Peyer's patch (tissue), 4 donors: ENCODE data around the gene ASPDH. TPM values are rescaled to one million over a fixed set of nuclear protein-coding genes. Genes with fewer than 3 reads are reported as not detected.

Source experiments
- DNase-seq, 3 donors: peaks; one replicate each; pipeline ENCODE4 v3.0.0-alpha.2; 2017 to 2019
- H3K27ac ChIP-seq, 4 donors: fragments of 200-600 bp; sonication (generic); one replicate each; pipeline ENCODE4 v1.5.1; 2016 to 2019
- H3K27me3 ChIP-seq, 2 donors: fragments of 200-600 bp; sonication (generic); one replicate each; pipeline ENCODE4 v1.5.1; 2019
- H3K36me3 ChIP-seq, 3 donors: fragments of 200-600 bp; sonication (generic); one replicate each; pipeline ENCODE4 v1.5.1; 2016 to 2019
- H3K4me1 ChIP-seq, 4 donors: fragments of 200-600 bp; sonication (generic); one replicate each; pipeline ENCODE4 v1.5.1; 2016 to 2019
- H3K4me3 ChIP-seq, 4 donors: fragments of 200-600 bp; sonication (generic); 1 replicate in 3 of 4; 2 replicates in 1 of 4; pipeline ENCODE4 v1.5.1; 2016 to 2019; ENCODE audit warnings: mild to moderate bottlenecking in 1 of 4
- H3K9me3 ChIP-seq, 4 donors: fragments of 200-600 bp; sonication (generic); one replicate each; pipeline ENCODE4 v1.5.1; 2016 to 2019; ENCODE audit warnings: mild to moderate bottlenecking in 1 of 4
- CTCF ChIP-seq, 6 experiments: fragments of 450-650 bp in 4 of 6; fragments of 200-600 bp in 2 of 6; sonication (generic) in 1 of 6; IDR thresholded peaks; one replicate each; pipeline ENCODE4 v1.5.1; 2017 to 2019; ENCODE audit warnings: antibody characterized with exemption in 6 of 6, mild to moderate bottlenecking in 3 of 6, moderate library complexity in 1 of 6
- POLR2A ChIP-seq, 2 donors: fragments of 450-650 bp; IDR thresholded peaks; one replicate each; pipeline ENCODE4 v1.5.1; 2017; ENCODE audit warnings: antibody characterized with exemption in 2 of 2, mild to moderate bottlenecking in 2 of 2, moderate library complexity in 2 of 2
- total RNA-seq, 4 donors: library from RNA; depleted of rRNA; stranded (reverse); fragments of >200 nt; gene quantifications; one replicate each; pipeline ENCODE4 v1.1.0, GENCODE V29; 2016

The ASPDH gene
- total RNA-seq, 4 donors from 2014 or later = 1.6 to 31.9 (median 4.5) TPM; not detected in 1

- no peak for DNase-seq
- H3K36me3 ChIP-seq = no peaks in the 10 kb centered on the region
- no peaks in the 10 kb centered on the region for H3K4me1 ChIP-seq
- no peak for TF ChIP-seq POLR2A (IDR thresholded peaks at IDR 0.05)
- TF ChIP-seq CTCF (IDR thresholded peaks at IDR 0.05) = no peak
- H3K27ac ChIP-seq = no peak overlapping the region
- no peak overlapping the region for H3K4me3 ChIP-seq
- no peaks in the 10 kb centered on the region for H3K9me3 ChIP-seq
- no peaks in the 10 kb centered on the region for H3K27me3 ChIP-seq
Measured at GRCh38 chr19:50494186-50495019, 19.3 kb downstream of the ASPDH start.

GRCh38 chr19:50493171-50493570 lies 20.5 kb downstream of the ASPDH start:
- TF ChIP-seq POLR2A (IDR thresholded peaks at IDR 0.05) (no peak), CTCF (IDR thresholded peaks at IDR 0.05) (no peak)
- Histone ChIP-seq H3K4me3 (no peak overlapping the region), H3K4me1 (no peaks in the 10 kb centered on the region), H3K27ac (no peak overlapping the region), H3K36me3 (no peaks in the 10 kb centered on the region), H3K27me3 (no peaks in the 10 kb centered on the region), H3K9me3 (no peaks in the 10 kb centered on the region)
- DNase-seq = peak in 1 of 3 donors; percentile 22

GRCh38 chr19:50492303-50493052 lies 21.2 kb downstream of the ASPDH start:
- no peaks in the 10 kb centered on the region for H3K9me3 ChIP-seq
- peak in 1 of 3 donors; percentile 46 for DNase-seq
- H3K36me3 ChIP-seq = no peaks in the 10 kb centered on the region
- H3K4me3 ChIP-seq = no peak overlapping the region
- no peak overlapping the region for H3K27ac ChIP-seq
- no peaks in the 10 kb centered on the region for H3K4me1 ChIP-seq
- TF ChIP-seq CTCF (IDR thresholded peaks at IDR 0.05) (no peak), POLR2A (IDR thresholded peaks at IDR 0.05) (no peak)
- H3K27me3 ChIP-seq = no peaks in the 10 kb centered on the region

- Histone ChIP-seq H3K36me3 (no peaks in the 10 kb centered on the region), H3K4me3 (no peak overlapping the region), H3K4me1 (no peaks in the 10 kb centered on the region), H3K9me3 (no peaks in the 10 kb centered on the region), H3K27me3 (no peaks in the 10 kb centered on the region), H3K27ac (no peak overlapping the region)
- DNase-seq = peak in 1 of 3 donors; percentile 32
- TF ChIP-seq POLR2A (IDR thresholded peaks at IDR 0.05) = no peak
- no peak for TF ChIP-seq CTCF (IDR thresholded peaks at IDR 0.05)
Measured at GRCh38 chr19:50490991-50491472, 22.7 kb downstream of the ASPDH start.

- DNase-seq = peak in 1 of 3 donors; percentile 37
Measured at GRCh38 chr19:50490411-50490811, 23.3 kb downstream of the ASPDH start.

More at GRCh38 chr19:50490411-50490811, 23.3 kb downstream of the ASPDH start:
- no peaks in the 10 kb centered on the region for H3K9me3 ChIP-seq
- no peak overlapping the region for H3K4me3 ChIP-seq
- no peaks in the 10 kb centered on the region for H3K4me1 ChIP-seq
- TF ChIP-seq CTCF (IDR thresholded peaks at IDR 0.05) (no peak), POLR2A (IDR thresholded peaks at IDR 0.05) (no peak)
- no peaks in the 10 kb centered on the region for H3K36me3 ChIP-seq
- H3K27ac ChIP-seq = no peak overlapping the region
- no peaks in the 10 kb centered on the region for H3K27me3 ChIP-seq
